A549 (cell line): Measurements from ENCODE around the gene MRPL4.

Experiments
- CBX2 ChIP-seq: fragments of 200-600 bp; sonication (generic); IDR thresholded peaks from 2 replicates; pipeline ENCODE4 v1.6.1; 2016; ENCODE audit warnings: low read depth, mild to moderate bottlenecking, borderline replicate concordance
- CHD4 ChIP-seq: fragments of 200-600 bp; sonication (generic); IDR thresholded peaks from 2 replicates; pipeline ENCODE4 v1.6.1; 2016; ENCODE audit warnings: antibody characterized with exemption, mild to moderate bottlenecking, borderline replicate concordance
- CTCF ChIP-seq: fragments of >200 bp; sonication (Bioruptor Twin); formaldehyde crosslinking; IDR thresholded peaks from 3 replicates; pipeline ENCODE4 v1.5.1; 2016
- EHMT2 ChIP-seq: fragments of 200-600 bp; sonication (generic); IDR thresholded peaks from 2 replicates; pipeline ENCODE4 v1.6.1; 2016; ENCODE audit warnings: antibody characterized with exemption, low read depth, mild to moderate bottlenecking, moderate library complexity
- EP300 ChIP-seq, 2 experiments: fragments of >200 bp; sonication (Bioruptor Twin); formaldehyde crosslinking; IDR thresholded peaks; 2 replicates in 1 of 2; 3 replicates in 1 of 2; pipeline ENCODE4 v1.6.1; 2016 to 2017
- RAD21 ChIP-seq, 2 experiments: fragments of >200 bp in 1 of 2; sonication (Bioruptor Twin) in 1 of 2; formaldehyde crosslinking in 1 of 2; IDR thresholded peaks in 1 of 2; conservative IDR thresholded peaks in 1 of 2; 2 replicates in 1 of 2; 3 replicates in 1 of 2; pipeline ENCODE4 v1.6.1; 2012 to 2018; ENCODE audit warnings: inconsistent platforms in 1 of 2
- SMC3 ChIP-seq: fragments of >200 bp; sonication (Bioruptor Twin); formaldehyde crosslinking; IDR thresholded peaks from 3 replicates; pipeline ENCODE4 v1.6.1; 2018; ENCODE audit warnings: inconsistent platforms
- SREBF2 ChIP-seq: fragments of 450-650 bp; IDR thresholded peaks from 2 replicates; pipeline ENCODE4 v1.6.1; 2014; ENCODE audit warnings: mild to moderate bottlenecking, moderate library complexity
- USF2 ChIP-seq: fragments of 450-650 bp; IDR thresholded peaks from 2 replicates; pipeline ENCODE4 v1.6.1; 2014; ENCODE audit warnings: antibody characterized with exemption

- TF ChIP-seq EHMT2 (no peak), SMC3 (peak; percentile 88), USF2 (no peak), CBX2 (no peak), RAD21 (conservative IDR thresholded peaks at IDR 0.05 in 1 of 2, IDR thresholded peaks at IDR 0.05 in 1 of 2) (peak; percentile 89 to 90), CTCF (peak; percentile 79), EP300 (IDR thresholded peaks at IDR 0.05) (no peak), SREBF2 (no peak), CHD4 (no peak)
Observed at GRCh38 chr19:10269333-10270179, 17.5 kb downstream of the MRPL4 start.
